H1 (cell line): ENCODE results near the gene TSPAN9. TPM values are rescaled to one million over a fixed set of nuclear protein-coding genes. Genes with fewer than 3 reads are reported as not detected.

ENCODE experiments used
- BRCA1 ChIP-seq: IDR thresholded peaks from 2 replicates; pipeline ENCODE4 v1.6.1; 2012; ENCODE audit warnings: low read depth, low read length, improper control_type of control experiment
- CTBP2 ChIP-seq: IDR thresholded peaks from 2 replicates; pipeline ENCODE4 v1.7.0; 2011; ENCODE audit warnings: borderline replicate concordance, mild to moderate bottlenecking, moderate library complexity, mixed read lengths, low read length; ENCODE audit not compliant: insufficient read depth, insufficient read length
- HDAC2 ChIP-seq, 2 experiments: fragments of 300-600 bp in 1 of 2; sonication (generic) in 1 of 2; IDR thresholded peaks; 2 replicates each; pipeline ENCODE4 v1.6.1; 2011 to 2012; ENCODE audit warnings: low read depth in 2 of 2, low read length in 2 of 2, mild to moderate bottlenecking in 2 of 2, moderate library complexity in 2 of 2, borderline replicate concordance in 1 of 2, inconsistent platforms in 1 of 2
- POLR2AphosphoS5 ChIP-seq: IDR thresholded peaks from 2 replicates; pipeline ENCODE4 v1.6.1; 2011; ENCODE audit warnings: low read depth, low read length
- RXRA ChIP-seq: IDR thresholded peaks from 2 replicates; pipeline ENCODE4 v1.6.1; 2011; ENCODE audit warnings: low read depth, mild to moderate bottlenecking, low read length, moderate library complexity; ENCODE audit not compliant: insufficient read depth
- polyA plus RNA-seq, 7 experiments: library from polyadenylated mRNA; depleted of rRNA in 3 of 7; stranded (reverse) in 5 of 7; unstranded in 2 of 7; fragments of >200 nt in 5 of 7; fragments of 200-250 nt in 2 of 7; gene quantifications; 1 replicate in 5 of 7; 2 replicates in 1 of 7; 4 replicates in 1 of 7; pipeline versions ENCODE4 v1.2.1 to v1.2.3, GENCODE V29; 2011 to 2013; ENCODE audit warnings: missing spikeins in 2 of 7, mixed read lengths in 2 of 7
- total RNA-seq: library from RNA; stranded (reverse); fragmentation: NEBNext Ultra II Directional; extraction: Animal tissue kit (Norgen Biotek cat#: 25700); gene quantifications from 2 replicates; pipeline ENCODE4 v1.2.1, GENCODE V29; 2021
- TF ChIP-seq, protein P1 (sequence below): IDR thresholded peaks from 2 replicates; pipeline ENCODE4 v1.6.1; 2012; ENCODE audit warnings: inconsistent platforms

TSPAN9 gene
- total and polyA plus RNA-seq, 2 of the 8 experiments (the other 6 are each of a cell fraction or from before 2014, with no cell fraction given) = 11.5 to 29.1 TPM

- TF ChIP-seq, protein P1, sequence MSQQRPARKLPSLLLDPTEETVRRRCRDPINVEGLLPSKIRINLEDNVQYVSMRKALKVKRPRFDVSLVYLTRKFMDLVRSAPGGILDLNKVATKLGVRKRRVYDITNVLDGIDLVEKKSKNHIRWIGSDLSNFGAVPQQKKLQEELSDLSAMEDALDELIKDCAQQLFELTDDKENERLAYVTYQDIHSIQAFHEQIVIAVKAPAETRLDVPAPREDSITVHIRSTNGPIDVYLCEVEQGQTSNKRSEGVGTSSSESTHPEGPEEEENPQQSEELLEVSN = no peak
- TF ChIP-seq BRCA1 = no peak
- no peak for TF ChIP-seq HDAC2 (IDR thresholded peaks at IDR 0.05; ENCODE audit: borderline replicate concordance in 1 of 2, low read depth in 2 of 2, low read length in 2 of 2)
- TF ChIP-seq CTBP2 = no peak
- TF ChIP-seq RXRA = no peak
- TF ChIP-seq POLR2AphosphoS5 = no peak
- TF ChIP-seq, all 59 proteins: peak for 0
These were observed 190.5 kb downstream of the TSPAN9 start (continued) for GRCh38 chr12:3267690-3268089.
